GM12878 (cell line): ENCODE data around the gene CTIF. TPM values are rescaled to one million over a fixed set of nuclear protein-coding genes. Genes with fewer than 3 reads are reported as not detected.

Source experiments
- ATAC-seq: fragments of 200-7000 bp; cut with Tn5 transposase; 3 replicates; pipeline ENCODE4 v1.9.1; 2020; ENCODE audit warnings: mild to moderate bottlenecking, moderate library complexity
- BruUV-seq: library from RNA; stranded (reverse); fragments of 400-500 nt; replicated peaks from 2 replicates; lab custom pipeline; 2021; lab: Mats Ljungman, UMichigan
- CTCF ChIA-PET: fragments of 300-600 bp; sonication (Branson Sonifier 250); formaldehyde crosslinking; extraction: SDS; loops from one replicate; lab custom pipeline; 2021; ENCODE audit warnings: inconsistent platforms; lab: Yijun Ruan, JAX
- POLR2A ChIA-PET: fragments of 350-600 bp; formaldehyde crosslinking; extraction: SDS; loops from one replicate; lab custom pipeline; 2021; ENCODE audit warnings: inconsistent platforms; lab: Charles Lee
- RAD21 ChIA-PET: fragments of 300-600 bp; sonication (Branson Sonifier 250); formaldehyde crosslinking; loops from one replicate; lab custom pipeline; 2023; ENCODE audit warnings: antibody characterized with exemption; ENCODE audit not compliant: unreplicated experiment; lab: Charles Lee
- SMC1A ChIA-PET: fragments of 300-600 bp; sonication (Branson Sonifier 250); formaldehyde crosslinking; loops from one replicate; lab custom pipeline; 2023; ENCODE audit not compliant: unreplicated experiment, uncharacterized antibody; lab: Charles Lee
- DNase-seq: peaks from one replicate; pipeline ENCODE4 v3.0.0-alpha.2; 2011; ENCODE audit warnings: low read depth, low spot score
- FAIRE-seq: peaks from 3 replicates; lab custom pipeline; 2011; peaks lifted over from hg19 to GRCh38; lab: Jason Lieb, UNC
- H2AFZ ChIP-seq: 2 replicates; pipeline ENCODE4 v1.6.0; 2011; ENCODE audit warnings: low read depth, low read length, control low read depth; ENCODE audit not compliant: control insufficient read depth
- H3K27ac ChIP-seq: 2 replicates; pipeline ENCODE4 v1.5.1; 2011; ENCODE audit warnings: control low read depth; ENCODE audit not compliant: control insufficient read depth, insufficient read depth
- H3K27me3 ChIP-seq, 2 experiments: replicated peaks in 1 of 2; 2 replicates each; pipeline versions ENCODE4 v1.6.0 to v1.6.1; 2011; ENCODE audit warnings: low read length in 1 of 2; ENCODE audit not compliant: control insufficient read depth in 2 of 2, insufficient read depth in 2 of 2
- H3K36me3 ChIP-seq, 2 experiments: 2 replicates each; pipeline ENCODE4 v1.5.1; 2011; ENCODE audit warnings: low read length in 1 of 2; ENCODE audit not compliant: control insufficient read depth in 2 of 2, insufficient read depth in 2 of 2
- H3K4me1 ChIP-seq: 2 replicates; pipeline ENCODE4 v1.6.1; 2011; ENCODE audit warnings: mild to moderate bottlenecking, low read length, moderate library complexity, mixed read lengths; ENCODE audit not compliant: control insufficient read depth, insufficient read depth
- H3K4me2 ChIP-seq: 2 replicates; pipeline ENCODE4 v1.6.0; 2011; ENCODE audit warnings: control low read depth; ENCODE audit not compliant: control insufficient read depth, insufficient read depth
- H3K4me3 ChIP-seq: fragments of 200-600 bp; sonication (generic); 2 replicates; pipeline ENCODE4 v1.5.1; 2016
- H3K79me2 ChIP-seq: 2 replicates; pipeline ENCODE4 v1.6.0; 2011; ENCODE audit warnings: low read length; ENCODE audit not compliant: control insufficient read depth, insufficient read depth
- H3K9ac ChIP-seq: 2 replicates; pipeline ENCODE4 v1.8.0; 2011; ENCODE audit warnings: low read length, control low read depth, mixed read lengths; ENCODE audit not compliant: control insufficient read depth, insufficient read depth
- H3K9me3 ChIP-seq: replicated peaks from 3 replicates; pipeline ENCODE4 v1.5.1; 2011; ENCODE audit warnings: mild to moderate bottlenecking, low read length; ENCODE audit not compliant: control insufficient read depth, insufficient read depth
- H4K20me1 ChIP-seq: 2 replicates; pipeline ENCODE4 v1.6.0; 2011; ENCODE audit not compliant: control insufficient read depth, insufficient read depth
- EGR1 ChIP-seq, 2 experiments: IDR thresholded peaks; 1 replicate in 1 of 2; 2 replicates in 1 of 2; pipeline ENCODE4 v1.6.1; 2011 to 2012; ENCODE audit warnings: low read depth in 2 of 2, low read length in 2 of 2, borderline replicate concordance in 1 of 2, mild to moderate bottlenecking in 1 of 2, moderate library complexity in 1 of 2
- HDAC2 ChIP-seq: fragments of 200-600 bp; sonication (generic); IDR thresholded peaks from 2 replicates; pipeline ENCODE4 v1.6.1; 2017
- ZNF24 ChIP-seq: fragments of 450-650 bp; IDR thresholded peaks from 2 replicates; pipeline ENCODE4 v1.6.1; 2017; ENCODE audit warnings: antibody characterized with exemption, mild to moderate bottlenecking
- WGBS: methylation state at CpG from one replicate; pipeline ENCODE4 v1.1.6; 2016; ENCODE audit warnings: low lambda C conversion rate; ENCODE audit not compliant: insufficient replicate concordance, insufficient coverage; ENCODE audit errors: missing lambda C conversion rate; 5-methylcytosine and 5-hydroxymethylcytosine counted together
- in situ Hi-C: fragments of 300-500 bp; cut with MboI; formaldehyde crosslinking; loops from 9 replicates; pipeline ENCODE4 v1.14.3; 2018; ENCODE audit warnings: mixed read lengths
- intact Hi-C: fragments of 100-400 bp; cut with micrococcal nuclease; formaldehyde crosslinking; loops from one replicate; pipeline ENCODE4 v1.14.2; 2022; ENCODE audit not compliant: unreplicated experiment
- polyA plus RNA-seq, 11 experiments: library from polyadenylated mRNA; depleted of rRNA in 4 of 11; unstranded in 6 of 11; stranded (reverse) in 5 of 11; fragments of >200 nt; fragmentation: Nextera tagmentation in 4 of 11; fragmentation: Illumina TruSeq in 1 of 11; extraction: Ambion mirVana in 4 of 11; extraction: Trizol in 1 of 11; gene quantifications; 1 replicate in 1 of 11; 2 replicates in 10 of 11; pipeline versions ENCODE4 v1.2.1 to v1.2.3, GENCODE V29; 2011 to 2016; ENCODE audit warnings: inconsistent platforms in 2 of 11, missing spikeins in 2 of 11, low read depth in 1 of 11
- total RNA-seq, 4 experiments: library from RNA; depleted of rRNA in 3 of 4; stranded (reverse); fragments of >200 nt in 3 of 4; fragmentation: Illumina TruSeq in 1 of 4; extraction: Trizol in 1 of 4; gene quantifications; 2 replicates each; pipeline versions ENCODE4 v1.2.1 to v1.2.3, GENCODE V29; 2013 to 2021
- TF ChIP-seq, protein P1 (sequence below): IDR thresholded peaks from 2 replicates; pipeline ENCODE4 v1.6.1; 2011; ENCODE audit warnings: mild to moderate bottlenecking, low read depth, low read length, moderate library complexity; ENCODE audit not compliant: insufficient replicate concordance
- TF ChIP-seq, protein P2 (sequence below): IDR thresholded peaks from 2 replicates; pipeline ENCODE4 v1.6.1; 2012; ENCODE audit warnings: improper control_type of control experiment, low read depth, low read length; ENCODE audit not compliant: insufficient replicate concordance

The CTIF gene
- total and polyA plus RNA-seq, 10 of the 15 experiments (the other 5 are each of a cell fraction or from before 2014, with no cell fraction given) = 0.06 to 11.6 (median 2.5) TPM

DNA sequence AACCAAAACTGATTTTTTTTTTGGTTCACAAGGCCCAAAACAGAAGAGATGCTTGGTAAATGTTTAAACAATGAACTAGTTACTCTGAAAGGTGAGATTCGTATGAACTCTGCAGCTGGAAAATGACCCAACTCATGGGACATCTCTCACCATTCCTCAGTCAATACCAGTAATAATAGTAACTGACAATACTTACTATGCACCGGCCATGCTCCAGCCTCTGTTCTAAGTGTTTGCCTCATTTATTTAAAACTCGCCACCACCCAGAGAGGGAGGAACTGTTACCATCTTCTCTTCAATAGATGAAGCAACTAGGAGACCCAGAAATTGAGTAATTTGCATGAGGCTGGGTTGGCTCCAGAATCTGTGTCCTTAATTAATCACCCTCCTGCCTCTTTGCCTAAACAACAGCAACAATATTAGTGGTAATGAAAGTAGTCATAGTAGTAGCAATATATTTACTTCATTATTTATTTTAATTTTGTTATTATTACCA, 130.4 kb downstream of the CTIF start:
- H3K79me2 ChIP-seq = no peaks in the 10 kb centered on the region
- FAIRE-seq = no peak
- DNase-seq = no peak
- in situ Hi-C loops = no loop called here
- ChIA-PET RAD21 (no interaction called here), CTCF (interaction anchor here (0.6 kb wide), 1 partner anchor 10 kb away, joined by 3 read pairs; no protein-coding TSS in a partner anchor), POLR2A (no interaction called here), SMC1A (no interaction called here)
- no peaks in the 10 kb centered on the region; a peak in 1 of 4 replicates for H3K36me3 ChIP-seq
- no peaks in the 10 kb centered on the region for H3K27me3 ChIP-seq
- H2AFZ ChIP-seq = no peak overlapping the region
- ATAC-seq = no peak
- intact Hi-C loops = no loop called here
- no peak overlapping the region for H3K9ac ChIP-seq
- no peak overlapping the region for H3K4me3 ChIP-seq
- TF ChIP-seq, protein P1, sequence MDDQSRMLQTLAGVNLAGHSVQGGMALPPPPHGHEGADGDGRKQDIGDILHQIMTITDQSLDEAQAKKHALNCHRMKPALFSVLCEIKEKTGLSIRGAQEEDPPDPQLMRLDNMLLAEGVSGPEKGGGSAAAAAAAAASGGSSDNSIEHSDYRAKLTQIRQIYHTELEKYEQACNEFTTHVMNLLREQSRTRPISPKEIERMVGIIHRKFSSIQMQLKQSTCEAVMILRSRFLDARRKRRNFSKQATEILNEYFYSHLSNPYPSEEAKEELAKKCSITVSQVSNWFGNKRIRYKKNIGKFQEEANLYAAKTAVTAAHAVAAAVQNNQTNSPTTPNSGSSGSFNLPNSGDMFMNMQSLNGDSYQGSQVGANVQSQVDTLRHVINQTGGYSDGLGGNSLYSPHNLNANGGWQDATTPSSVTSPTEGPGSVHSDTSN = no peak
- TF ChIP-seq EGR1 (IDR thresholded peaks at IDR 0.05; ENCODE audit: borderline replicate concordance in 1 of 2, low read depth in 2 of 2, low read length in 2 of 2) (no peak), HDAC2 (no peak)
- H3K4me1 ChIP-seq = no peaks in the 10 kb centered on the region
- 70% methylated on average over 3 of the region's 3 CpGs for WGBS
- BruUV-seq = no TSS peak
- H3K9me3 ChIP-seq = no peaks in the 10 kb centered on the region; the same call in 2 of the 3 replicates
- no peaks in the 10 kb centered on the region for H4K20me1 ChIP-seq
- H3K27ac ChIP-seq = no peak overlapping the region
- H3K4me2 ChIP-seq = no peak overlapping the region

DNA sequence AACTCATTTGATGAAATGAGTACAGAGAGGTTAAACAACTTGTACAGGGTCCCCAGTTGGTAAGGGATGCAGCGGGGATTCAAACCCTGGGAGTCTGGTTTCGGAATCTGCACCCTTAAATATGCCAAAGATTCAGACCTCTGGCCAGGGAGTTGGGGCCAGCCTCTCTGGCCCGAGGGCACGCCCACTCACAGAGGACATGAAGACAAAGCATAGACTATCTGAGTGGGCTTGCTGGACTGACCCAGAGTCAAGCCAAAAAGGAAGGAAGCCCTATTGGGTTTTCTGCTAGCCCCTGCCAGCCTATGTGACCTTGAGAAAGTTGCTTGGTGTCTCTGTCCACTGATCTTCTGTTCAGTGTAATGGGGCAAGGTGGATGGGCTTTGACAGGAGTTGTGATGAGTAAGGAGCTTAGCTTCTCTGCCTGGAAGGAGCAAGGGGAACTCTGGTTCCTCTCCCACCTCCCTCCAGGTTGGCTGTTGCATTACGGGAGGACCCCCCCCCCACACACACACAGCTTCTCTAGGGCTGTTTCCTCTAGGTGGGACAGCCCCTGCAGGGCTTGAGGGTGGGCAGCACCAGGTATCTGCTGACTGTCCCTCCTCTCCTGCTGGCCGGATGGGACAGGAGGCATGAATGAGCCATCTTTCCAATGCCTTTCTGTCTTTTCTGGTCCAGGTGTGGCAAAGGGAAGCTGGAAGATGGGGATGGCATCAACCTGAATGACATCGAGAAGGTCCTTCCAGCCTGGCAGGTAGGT, 131.3 kb downstream of the CTIF start:
- Histone ChIP-seq H4K20me1 (no peaks in the 10 kb centered on the region), H3K4me3 (no peak overlapping the region), H2AFZ (no peak overlapping the region), H3K79me2 (no peaks in the 10 kb centered on the region), H3K9me3 (no peaks in the 10 kb centered on the region; the same call in 2 of the 3 replicates), H3K4me1 (no peaks in the 10 kb centered on the region), H3K9ac (no peak overlapping the region), H3K27me3 (no peaks in the 10 kb centered on the region), H3K36me3 (no peaks in the 10 kb centered on the region; a peak in 1 of 4 replicates), H3K27ac (no peak overlapping the region), H3K4me2 (no peak overlapping the region)
- ATAC-seq (no peak), FAIRE-seq (no peak), DNase-seq (no peak)
- BruUV-seq = no TSS peak
- POLR2A ChIA-PET = interaction anchor here (0.7 kb wide), 1 partner anchor 902 kb away, joined by 3 read pairs; no protein-coding TSS in a partner anchor
- 88% methylated on average over 7 of the region's 7 CpGs for WGBS
- SMC1A ChIA-PET = no interaction called here
- in situ Hi-C loops = no loop called here
- CTCF ChIA-PET = no interaction called here
- intact Hi-C loops = loop anchor here (10.0 kb wide), 1 partner anchor 245 kb away; no protein-coding TSS in a partner anchor
- RAD21 ChIA-PET = interaction anchor here (0.7 kb wide), 1 partner anchor 492 kb away, joined by 4 read pairs; no protein-coding TSS in a partner anchor
- no peak for TF ChIP-seq ZNF24
- TF ChIP-seq, protein P1 = no peak
- TF ChIP-seq, protein P2, sequence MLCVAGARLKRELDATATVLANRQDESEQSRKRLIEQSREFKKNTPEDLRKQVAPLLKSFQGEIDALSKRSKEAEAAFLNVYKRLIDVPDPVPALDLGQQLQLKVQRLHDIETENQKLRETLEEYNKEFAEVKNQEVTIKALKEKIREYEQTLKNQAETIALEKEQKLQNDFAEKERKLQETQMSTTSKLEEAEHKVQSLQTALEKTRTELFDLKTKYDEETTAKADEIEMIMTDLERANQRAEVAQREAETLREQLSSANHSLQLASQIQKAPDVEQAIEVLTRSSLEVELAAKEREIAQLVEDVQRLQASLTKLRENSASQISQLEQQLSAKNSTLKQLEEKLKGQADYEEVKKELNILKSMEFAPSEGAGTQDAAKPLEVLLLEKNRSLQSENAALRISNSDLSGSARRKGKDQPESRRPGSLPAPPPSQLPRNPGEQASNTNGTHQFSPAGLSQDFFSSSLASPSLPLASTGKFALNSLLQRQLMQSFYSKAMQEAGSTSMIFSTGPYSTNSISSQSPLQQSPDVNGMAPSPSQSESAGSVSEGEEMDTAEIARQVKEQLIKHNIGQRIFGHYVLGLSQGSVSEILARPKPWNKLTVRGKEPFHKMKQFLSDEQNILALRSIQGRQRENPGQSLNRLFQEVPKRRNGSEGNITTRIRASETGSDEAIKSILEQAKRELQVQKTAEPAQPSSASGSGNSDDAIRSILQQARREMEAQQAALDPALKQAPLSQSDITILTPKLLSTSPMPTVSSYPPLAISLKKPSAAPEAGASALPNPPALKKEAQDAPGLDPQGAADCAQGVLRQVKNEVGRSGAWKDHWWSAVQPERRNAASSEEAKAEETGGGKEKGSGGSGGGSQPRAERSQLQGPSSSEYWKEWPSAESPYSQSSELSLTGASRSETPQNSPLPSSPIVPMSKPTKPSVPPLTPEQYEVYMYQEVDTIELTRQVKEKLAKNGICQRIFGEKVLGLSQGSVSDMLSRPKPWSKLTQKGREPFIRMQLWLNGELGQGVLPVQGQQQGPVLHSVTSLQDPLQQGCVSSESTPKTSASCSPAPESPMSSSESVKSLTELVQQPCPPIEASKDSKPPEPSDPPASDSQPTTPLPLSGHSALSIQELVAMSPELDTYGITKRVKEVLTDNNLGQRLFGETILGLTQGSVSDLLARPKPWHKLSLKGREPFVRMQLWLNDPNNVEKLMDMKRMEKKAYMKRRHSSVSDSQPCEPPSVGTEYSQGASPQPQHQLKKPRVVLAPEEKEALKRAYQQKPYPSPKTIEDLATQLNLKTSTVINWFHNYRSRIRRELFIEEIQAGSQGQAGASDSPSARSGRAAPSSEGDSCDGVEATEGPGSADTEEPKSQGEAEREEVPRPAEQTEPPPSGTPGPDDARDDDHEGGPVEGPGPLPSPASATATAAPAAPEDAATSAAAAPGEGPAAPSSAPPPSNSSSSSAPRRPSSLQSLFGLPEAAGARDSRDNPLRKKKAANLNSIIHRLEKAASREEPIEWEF = no peak
